Lower lobe of right lung (tissue), 2 donors: ENCODE data around the gene SPATA16. TPM values are rescaled to one million over a fixed set of nuclear protein-coding genes. Genes with fewer than 3 reads are reported as not detected.

Experiments
- ATAC-seq, 2 donors: fragments of 200-7000 bp; cut with Tn5 transposase; one replicate each; pipeline ENCODE4 v1.9.1; 2020 to 2022; ENCODE audit warnings: mild to moderate bottlenecking in 2 of 2, moderate library complexity in 2 of 2
- DNase-seq: peaks from one replicate; pipeline ENCODE4 v3.0.0-alpha.2; 2020
- H3K27ac ChIP-seq: fragments of 200-600 bp; one replicate; pipeline ENCODE4 v1.8.0; 2022
- H3K27me3 ChIP-seq: fragments of 200-600 bp; one replicate; pipeline ENCODE4 v1.8.0; 2022; ENCODE audit warnings: low read depth
- H3K36me3 ChIP-seq: fragments of 200-600 bp; one replicate; pipeline ENCODE4 v1.8.0; 2022; ENCODE audit warnings: mild to moderate bottlenecking
- H3K4me1 ChIP-seq: fragments of 200-600 bp; one replicate; pipeline ENCODE4 v1.8.0; 2022
- H3K4me3 ChIP-seq: fragments of 200-600 bp; one replicate; pipeline ENCODE4 v1.8.0; 2022; ENCODE audit warnings: mild to moderate bottlenecking
- H3K9me3 ChIP-seq: fragments of 200-600 bp; one replicate; pipeline ENCODE4 v1.8.0; 2022
- intact Hi-C: fragments of 100-400 bp; cut with DNase I; formaldehyde crosslinking; loops from one replicate; pipeline ENCODE4 v1.11.0; 2022
- total RNA-seq: library from RNA; stranded (reverse); fragmentation: NEBNext Ultra II Directional; extraction: Animal tissue kit (Norgen Biotek cat#: 25700); gene quantifications from one replicate; pipeline ENCODE4 v1.2.1, GENCODE V29; 2021
- TF ChIP-seq, protein P1 (sequence below): fragments of 200-600 bp; IDR thresholded peaks from one replicate; pipeline ENCODE4 v1.8.0; 2022; ENCODE audit warnings: antibody characterized with exemption, mild to moderate bottlenecking
- donor health status: DM: no; HTN: yes; CAD: no; lungs with severe emphysema.

Gene SPATA16
- total RNA-seq, 1 donor from 2014 or later = not detected

DNA sequence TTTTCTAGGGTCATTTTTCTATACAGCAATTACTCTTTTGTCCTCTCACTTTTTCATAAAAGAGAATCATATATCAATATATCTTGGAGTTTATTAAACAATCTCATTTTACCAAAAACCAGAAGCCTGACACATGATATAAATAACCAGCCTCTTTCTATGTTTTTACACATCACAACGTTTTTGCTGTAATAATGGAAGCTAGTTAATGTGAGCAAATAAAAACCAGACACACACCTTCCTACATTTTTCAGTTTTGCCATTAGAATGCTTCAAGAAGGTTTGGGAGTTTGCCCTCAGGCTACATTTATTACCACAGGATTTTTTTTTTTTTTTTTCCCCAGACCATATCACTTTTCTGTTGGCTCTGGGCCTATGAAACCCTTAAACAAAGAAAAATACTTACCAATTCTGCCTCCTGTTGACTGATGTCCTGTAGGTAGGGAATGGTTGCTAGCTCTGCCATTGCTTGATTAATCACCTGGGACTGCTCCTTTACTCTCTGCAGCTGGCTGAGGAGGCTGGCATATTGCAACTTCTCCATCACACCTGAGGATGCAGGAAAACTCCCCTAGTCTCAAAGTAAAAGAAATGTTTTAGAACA is 225.0 kb downstream of the SPATA16 start:
- H3K4me1 ChIP-seq = no peaks in the 10 kb centered on the region
- intact Hi-C loops = no loop called here
- no peak for ATAC-seq
- TF ChIP-seq, protein P1, sequence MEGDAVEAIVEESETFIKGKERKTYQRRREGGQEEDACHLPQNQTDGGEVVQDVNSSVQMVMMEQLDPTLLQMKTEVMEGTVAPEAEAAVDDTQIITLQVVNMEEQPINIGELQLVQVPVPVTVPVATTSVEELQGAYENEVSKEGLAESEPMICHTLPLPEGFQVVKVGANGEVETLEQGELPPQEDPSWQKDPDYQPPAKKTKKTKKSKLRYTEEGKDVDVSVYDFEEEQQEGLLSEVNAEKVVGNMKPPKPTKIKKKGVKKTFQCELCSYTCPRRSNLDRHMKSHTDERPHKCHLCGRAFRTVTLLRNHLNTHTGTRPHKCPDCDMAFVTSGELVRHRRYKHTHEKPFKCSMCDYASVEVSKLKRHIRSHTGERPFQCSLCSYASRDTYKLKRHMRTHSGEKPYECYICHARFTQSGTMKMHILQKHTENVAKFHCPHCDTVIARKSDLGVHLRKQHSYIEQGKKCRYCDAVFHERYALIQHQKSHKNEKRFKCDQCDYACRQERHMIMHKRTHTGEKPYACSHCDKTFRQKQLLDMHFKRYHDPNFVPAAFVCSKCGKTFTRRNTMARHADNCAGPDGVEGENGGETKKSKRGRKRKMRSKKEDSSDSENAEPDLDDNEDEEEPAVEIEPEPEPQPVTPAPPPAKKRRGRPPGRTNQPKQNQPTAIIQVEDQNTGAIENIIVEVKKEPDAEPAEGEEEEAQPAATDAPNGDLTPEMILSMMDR = no peak
- H3K9me3 ChIP-seq = no peaks in the 10 kb centered on the region
- no peak overlapping the region for H3K27ac ChIP-seq
- H3K27me3 ChIP-seq = no peaks in the 10 kb centered on the region
- no peaks in the 10 kb centered on the region for H3K36me3 ChIP-seq
- H3K4me3 ChIP-seq = no peak overlapping the region
- DNase-seq = no peak

GRCh38 chr3:172914854-172915253 is 226.2 kb downstream of the SPATA16 start:
- H3K27me3 ChIP-seq = no peaks in the 10 kb centered on the region
- intact Hi-C loops = no loop called here
- DNase-seq (no peak), ATAC-seq (no peak)
- TF ChIP-seq, protein P1 = no peak
- H3K4me1 ChIP-seq = no peaks in the 10 kb centered on the region
- no peak overlapping the region for H3K27ac ChIP-seq
- H3K36me3 ChIP-seq = no peaks in the 10 kb centered on the region
- no peak overlapping the region for H3K4me3 ChIP-seq
- no peaks in the 10 kb centered on the region for H3K9me3 ChIP-seq

DNA sequence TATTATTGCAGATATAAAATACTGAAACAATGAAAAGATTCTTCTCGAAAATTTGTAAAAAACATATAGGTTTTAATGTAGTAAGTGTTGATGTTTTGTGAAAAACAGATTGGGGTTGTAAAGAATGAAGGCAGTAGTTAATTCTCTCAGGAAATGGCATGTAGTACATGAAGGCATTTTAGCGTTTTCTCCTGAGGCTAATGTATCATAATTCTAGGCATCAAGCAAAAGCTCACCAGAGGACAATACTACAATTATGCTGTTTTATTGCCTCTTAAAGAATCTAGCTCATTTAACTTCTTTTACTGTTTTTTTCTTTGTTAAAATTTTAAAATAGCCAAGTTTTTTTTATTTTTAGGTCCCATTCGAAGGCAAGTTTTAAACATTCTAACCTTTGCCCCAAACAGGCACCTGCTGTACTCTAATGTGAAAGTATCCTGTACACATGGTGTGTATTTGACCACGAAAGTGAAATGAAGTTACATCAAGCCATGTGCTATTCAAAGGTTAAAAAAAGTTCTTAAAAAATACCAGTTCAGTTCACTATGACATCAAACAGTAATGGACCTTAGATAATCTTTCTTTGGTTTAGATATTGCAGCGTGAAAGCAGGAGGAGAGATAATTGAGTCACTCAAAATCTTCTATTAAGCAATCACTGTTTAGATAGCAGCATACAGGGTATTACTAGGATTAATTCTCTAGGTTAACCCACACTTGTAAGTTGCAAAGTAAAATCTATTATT is 227.0 kb downstream of the SPATA16 start:
- H3K36me3 ChIP-seq = no peaks in the 10 kb centered on the region
- ATAC-seq (no peak), DNase-seq (no peak)
- no peaks in the 10 kb centered on the region for H3K9me3 ChIP-seq
- TF ChIP-seq, protein P1 = no peak
- no peaks in the 10 kb centered on the region for H3K27me3 ChIP-seq
- intact Hi-C loops = no loop called here
- H3K27ac ChIP-seq = no peak overlapping the region
- no peaks in the 10 kb centered on the region for H3K4me1 ChIP-seq
- no peak overlapping the region for H3K4me3 ChIP-seq

DNA sequence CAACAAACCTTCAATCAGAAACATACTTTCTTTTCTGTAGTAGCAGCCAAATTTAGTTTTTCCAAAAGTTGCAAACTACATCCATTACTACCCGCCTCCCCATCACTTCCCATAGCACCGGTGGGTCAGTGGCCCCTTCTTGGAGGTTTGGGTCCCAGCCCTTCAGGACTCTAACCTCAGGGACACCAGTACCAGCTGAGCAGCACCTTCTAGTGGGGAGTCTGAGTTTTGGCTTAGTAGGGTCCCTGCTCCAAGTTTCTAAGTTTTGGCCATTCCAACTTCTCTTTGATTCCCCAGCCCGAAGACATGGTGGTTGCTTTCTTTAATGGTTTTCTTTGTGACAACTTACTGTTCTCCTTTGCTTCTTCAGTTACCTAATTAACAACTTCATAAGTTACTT is 229.9 kb downstream of the SPATA16 start:
- Histone ChIP-seq H3K27me3 (no peaks in the 10 kb centered on the region), H3K4me1 (no peaks in the 10 kb centered on the region), H3K27ac (no peak overlapping the region), H3K36me3 (no peaks in the 10 kb centered on the region), H3K4me3 (no peak overlapping the region), H3K9me3 (no peaks in the 10 kb centered on the region)
- TF ChIP-seq, protein P1 = no peak
- no peak for ATAC-seq
- intact Hi-C loops = no loop called here
- DNase-seq = no peak

DNA sequence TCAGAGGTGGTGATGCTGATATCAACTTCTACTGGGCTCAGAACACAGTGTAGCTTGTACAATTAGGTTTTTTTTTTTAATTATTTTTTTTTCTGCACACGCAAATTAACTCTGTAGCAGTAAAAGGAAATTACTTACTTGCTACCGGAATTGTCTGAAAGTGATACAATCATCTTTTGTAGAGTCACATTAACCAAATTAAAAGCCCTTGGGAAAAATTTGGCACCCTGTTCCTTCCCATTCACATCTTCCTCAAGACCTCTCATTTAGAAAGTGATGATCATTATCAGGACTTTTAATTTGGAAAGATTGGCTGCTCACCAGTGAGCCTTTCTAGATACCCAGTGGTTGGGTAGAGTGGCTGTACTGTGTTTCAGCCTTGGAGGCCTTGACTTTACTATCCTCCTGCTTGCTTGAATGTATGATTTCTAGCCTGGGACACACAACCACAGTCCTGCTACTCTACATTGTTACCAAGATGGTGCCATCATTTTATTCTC is 232.2 kb downstream of the SPATA16 start:
- Histone ChIP-seq H3K9me3 (no peaks in the 10 kb centered on the region), H3K4me1 (no peaks in the 10 kb centered on the region), H3K36me3 (no peaks in the 10 kb centered on the region), H3K27ac (no peak overlapping the region), H3K4me3 (no peak overlapping the region), H3K27me3 (peaks cover 3% of the 10 kb centered on the region)
- intact Hi-C loops = no loop called here
- TF ChIP-seq, protein P1 = no peak
- no peak for ATAC-seq
- DNase-seq = no peak
